IMR-90 (cell line): ENCODE measurements around the gene CDH13. TPM values are rescaled to one million over a fixed set of nuclear protein-coding genes. Genes with fewer than 3 reads are reported as not detected.

ENCODE experiments used
- ATAC-seq: fragments of 200-7000 bp; cut with Tn5 transposase; 2 replicates; pipeline ENCODE4 v1.9.1; 2020; ENCODE audit warnings: low read depth, mild to moderate bottlenecking, moderate library complexity
- BruUV-seq: library from RNA; stranded (reverse); fragments of 400-500 nt; replicated peaks from 2 replicates; lab custom pipeline; 2021; lab: Mats Ljungman, UMichigan
- CTCF ChIA-PET: fragments of 300-600 bp; formaldehyde crosslinking; extraction: SDS; loops from one replicate; lab custom pipeline; 2021; ENCODE audit warnings: antibody characterized with exemption; lab: Yijun Ruan, JAX
- POLR2A ChIA-PET: fragments of 300-600 bp; sonication (Branson Sonifier 250); formaldehyde crosslinking; loops from one replicate; lab custom pipeline; 2022; ENCODE audit warnings: antibody characterized with exemption; ENCODE audit not compliant: unreplicated experiment; lab: Charles Lee
- DNase-seq: peaks from one replicate; pipeline ENCODE4 v3.0.0; 2013
- H2AFZ ChIP-seq: replicated peaks from 2 replicates; pipeline ENCODE3; 2013; ENCODE audit warnings: low read length, mild to moderate bottlenecking; ENCODE audit not compliant: poor library complexity
- H2AK5ac ChIP-seq: 2 replicates; pipeline ENCODE4 v1.6.1; 2013; ENCODE audit warnings: low read depth, low read length, inconsistent platforms
- H2AK9ac ChIP-seq: replicated peaks from 2 replicates; pipeline ENCODE3; 2013; ENCODE audit warnings: mild to moderate bottlenecking, low read depth, low read length, moderate library complexity; ENCODE audit not compliant: poor library complexity
- H2BK120ac ChIP-seq: 2 replicates; pipeline ENCODE4 v1.6.1; 2013; ENCODE audit warnings: low read depth, low read length, inconsistent platforms
- H2BK15ac ChIP-seq: 3 replicates; pipeline ENCODE4 v1.6.1; 2013; ENCODE audit warnings: low read depth, low read length, inconsistent platforms
- H2BK20ac ChIP-seq: 2 replicates; pipeline ENCODE4 v1.6.1; 2013; ENCODE audit warnings: low read depth, mild to moderate bottlenecking, inconsistent platforms, low read length, moderate library complexity
- H2BK5ac ChIP-seq: 2 replicates; pipeline ENCODE4 v1.6.1; 2013; ENCODE audit warnings: mild to moderate bottlenecking, low read depth, low read length, inconsistent platforms; ENCODE audit not compliant: poor library complexity, severe bottlenecking
- H3K14ac ChIP-seq: replicated peaks from 2 replicates; pipeline ENCODE4 v1.6.1; 2013; ENCODE audit warnings: low read depth, low read length, inconsistent platforms
- H3K18ac ChIP-seq: 2 replicates; pipeline ENCODE4 v1.6.1; 2013; ENCODE audit warnings: low read depth, low read length, control low read depth
- H3K23ac ChIP-seq: 2 replicates; pipeline ENCODE4 v1.6.1; 2013; ENCODE audit warnings: low read depth, low read length, inconsistent platforms
- H3K27ac ChIP-seq: 2 replicates; pipeline ENCODE4 v1.5.1; 2013; ENCODE audit warnings: mild to moderate bottlenecking, control low read depth, low read length; ENCODE audit not compliant: insufficient read depth
- H3K27me3 ChIP-seq: 2 replicates; pipeline ENCODE4 v1.6.1; 2013; ENCODE audit warnings: low read length; ENCODE audit not compliant: control insufficient read depth, insufficient read depth
- H3K36me3 ChIP-seq: 2 replicates; pipeline ENCODE4 v1.6.1; 2013; ENCODE audit warnings: low read length, mixed read lengths; ENCODE audit not compliant: control insufficient read depth, insufficient read depth
- H3K4ac ChIP-seq: 2 replicates; pipeline ENCODE4 v1.6.1; 2013; ENCODE audit warnings: low read depth, low read length, inconsistent platforms
- H3K4me1 ChIP-seq: 2 replicates; pipeline ENCODE4 v1.6.1; 2013; ENCODE audit warnings: low read length, mixed read lengths; ENCODE audit not compliant: control insufficient read depth, insufficient read depth
- H3K4me2 ChIP-seq: 2 replicates; pipeline ENCODE4 v1.6.1; 2013; ENCODE audit warnings: low read depth, mild to moderate bottlenecking, control low read depth, low read length, moderate library complexity
- H3K4me3 ChIP-seq: 2 replicates; pipeline ENCODE4 v1.5.1; 2013; ENCODE audit warnings: low read depth, mild to moderate bottlenecking, control low read depth, low read length, moderate library complexity; ENCODE audit not compliant: insufficient read depth
- H3K56ac ChIP-seq: 2 replicates; pipeline ENCODE4 v1.6.1; 2013; ENCODE audit warnings: low read length, inconsistent platforms; ENCODE audit not compliant: insufficient read depth; ENCODE audit errors: extremely low read depth
- H3K79me1 ChIP-seq, 2 experiments: 2 replicates each; pipeline ENCODE4 v1.6.1; 2013; ENCODE audit warnings: low read length in 2 of 2, inconsistent platforms in 1 of 2, low read depth in 1 of 2
- H3K9ac ChIP-seq: 2 replicates; pipeline ENCODE4 v1.6.1; 2013; ENCODE audit warnings: low read depth, low read length, control low read depth
- H3K9me1 ChIP-seq: 2 replicates; pipeline ENCODE4 v1.6.1; 2013; ENCODE audit warnings: low read length, inconsistent platforms; ENCODE audit not compliant: insufficient read depth
- H3K9me3 ChIP-seq: 2 replicates; pipeline ENCODE4 v1.6.1; 2013; ENCODE audit warnings: low read length; ENCODE audit not compliant: control insufficient read depth, insufficient read depth
- H4K20me1 ChIP-seq: 2 replicates; pipeline ENCODE4 v1.6.1; 2013; ENCODE audit warnings: low read length, inconsistent platforms; ENCODE audit not compliant: insufficient read depth
- H4K5ac ChIP-seq: 2 replicates; pipeline ENCODE4 v1.6.1; 2013; ENCODE audit warnings: mild to moderate bottlenecking, low read depth, low read length, control low read depth
- H4K8ac ChIP-seq, 2 experiments: 2 replicates each; pipeline ENCODE4 v1.6.1; 2013; ENCODE audit warnings: low read depth in 2 of 2, low read length in 2 of 2, control low read depth in 1 of 2, inconsistent platforms in 1 of 2
- H4K91ac ChIP-seq: 2 replicates; pipeline ENCODE4 v1.6.1; 2013; ENCODE audit warnings: low read depth, low read length, inconsistent platforms; ENCODE audit not compliant: insufficient read depth
- CEBPB ChIP-seq: IDR thresholded peaks from 2 replicates; pipeline ENCODE4 v1.6.1; 2012; ENCODE audit warnings: low read depth, low read length, improper control_type of control experiment
- ELK1 ChIP-seq: fragments of 150-350 bp; IDR thresholded peaks from 2 replicates; pipeline ENCODE4 v1.6.1; 2016; ENCODE audit warnings: low read depth, mild to moderate bottlenecking, low read length, moderate library complexity, borderline replicate concordance
- FOS ChIP-seq: fragments of 150-350 bp; IDR thresholded peaks from 2 replicates; pipeline ENCODE4 v1.6.1; 2016; ENCODE audit warnings: low read depth, low read length
- MAZ ChIP-seq: IDR thresholded peaks from 2 replicates; pipeline ENCODE4 v1.6.1; 2012; ENCODE audit warnings: low read depth, mild to moderate bottlenecking, low read length, improper control_type of control experiment, moderate library complexity, borderline replicate concordance
- RAD21 ChIP-seq: IDR thresholded peaks from 2 replicates; pipeline ENCODE4 v1.6.1; 2012; ENCODE audit warnings: low read length, improper control_type of control experiment
- RCOR1 ChIP-seq: IDR thresholded peaks from 2 replicates; pipeline ENCODE4 v1.6.1; 2012; ENCODE audit warnings: mild to moderate bottlenecking, low read length, improper control_type of control experiment; ENCODE audit not compliant: insufficient replicate concordance
- RFX5 ChIP-seq: IDR thresholded peaks from 2 replicates; pipeline ENCODE4 v1.8.0; 2012; ENCODE audit warnings: low read depth, mild to moderate bottlenecking, low read length, moderate library complexity
- WGBS, 2 experiments: methylation state at CpG; one replicate each; pipeline versions ENCODE4 v1.1.5 to v1.1.7; 2013; ENCODE audit warnings: missing lambda C conversion rate in 2 of 2; ENCODE audit not compliant: insufficient read length in 1 of 2; ENCODE audit errors: extremely low coverage in 2 of 2; 5-methylcytosine and 5-hydroxymethylcytosine counted together
- dilution Hi-C: fragments of 300-500 bp; cut with HindIII; formaldehyde crosslinking; loops from one replicate; pipeline ENCODE4 v1.14.3; 2018; ENCODE audit warnings: low sequenced_read_pairs; ENCODE audit not compliant: unreplicated experiment
- in situ Hi-C: fragments of 300-500 bp; cut with MboI; formaldehyde crosslinking; loops from 3 replicates; pipeline ENCODE4 v1.14.3; 2019; ENCODE audit warnings: low sequenced_read_pairs, inconsistent platforms, mixed read lengths
- intact Hi-C: fragments of 100-400 bp; cut with micrococcal nuclease; formaldehyde crosslinking; loops from 2 replicates; pipeline ENCODE4 v1.10.0; 2022
- polyA plus RNA-seq, 3 experiments: library from polyadenylated mRNA; depleted of rRNA; stranded (reverse); fragments of >200 nt; gene quantifications; 2 replicates each; pipeline ENCODE4 v1.2.3, GENCODE V29; 2012; ENCODE audit warnings: low replicate concordance in 1 of 3
- total RNA-seq: library from RNA; depleted of rRNA; stranded (reverse); fragments of >200 nt; gene quantifications from 2 replicates; pipeline ENCODE4 v1.2.3, GENCODE V29; 2012

The CDH13 gene
- total and polyA plus RNA-seq, 2 of the 4 experiments (the other 2 are of a cell fraction), result 61.6 to 74.7 TPM

- H3K9me3 ChIP-seq, result peaks cover 2% of the 10 kb centered on the region; the same call in 1 of the 2 replicates
These were observed 21.7 kb upstream of the CDH13 start for GRCh38 chr16:82605076-82605475.

More at GRCh38 chr16:82605076-82605475, 21.7 kb upstream of the CDH13 start:
- H3K9me1 ChIP-seq, result no peaks in the 10 kb centered on the region
- no CpG with 5 or more reads among the region's 8 CpGs for WGBS, 2 experiments
- H4K91ac ChIP-seq, result no peak overlapping the region
- no peak overlapping the region for H2AFZ ChIP-seq
- no peak overlapping the region for H2BK5ac ChIP-seq
- BruUV-seq, result no TSS peak
- no peaks in the 10 kb centered on the region for H3K4me1 ChIP-seq
- POLR2A ChIA-PET, result no interaction called here
- H3K27ac ChIP-seq, result no peak overlapping the region
- H2BK15ac ChIP-seq, result no peak overlapping the region
- H3K4ac ChIP-seq, result no peak overlapping the region
- H3K79me1 ChIP-seq, result no peaks in the 10 kb centered on the region
- H2BK120ac ChIP-seq, result no peak overlapping the region
- H3K36me3 ChIP-seq, result no peaks in the 10 kb centered on the region
- DNase-seq (no peak), ATAC-seq (no peak)
- no peak overlapping the region for H3K56ac ChIP-seq
- H3K23ac ChIP-seq, result no peak overlapping the region
- in situ Hi-C loops (loop anchor here (10.0 to 25.0 kb wide), 2 partner anchors 600 to 832 kb away; no protein-coding TSS in a partner anchor), dilution Hi-C loops (no loop called here), intact Hi-C loops (loop anchor here (2.0 kb wide), 1 partner anchor 840 kb away; no protein-coding TSS in a partner anchor)
- H2BK20ac ChIP-seq, result no peak overlapping the region
- no peak overlapping the region for H3K4me2 ChIP-seq
- H3K27me3 ChIP-seq, result peaks cover 17% of the 10 kb centered on the region
- H4K20me1 ChIP-seq, result no peaks in the 10 kb centered on the region
- no peak overlapping the region for H3K14ac ChIP-seq
- no peak overlapping the region for H2AK9ac ChIP-seq
- no peak for TF ChIP-seq RFX5
- TF ChIP-seq CEBPB, result no peak
- no peak for TF ChIP-seq FOS
- no peak for TF ChIP-seq ELK1
- no peak for TF ChIP-seq RCOR1
- TF ChIP-seq MAZ, result no peak
- no peak for TF ChIP-seq RAD21
- no peak overlapping the region for H3K4me3 ChIP-seq
- CTCF ChIA-PET, result no interaction called here
- no peak overlapping the region for H4K5ac ChIP-seq
- H3K18ac ChIP-seq, result no peak overlapping the region
- H4K8ac ChIP-seq, result no peak overlapping the region
- H3K9ac ChIP-seq, result no peak overlapping the region
- H2AK5ac ChIP-seq, result no peak overlapping the region
